HepG2 (cell line): ENCODE results near the gene MAPK13. TPM values are rescaled to one million over a fixed set of nuclear protein-coding genes. Genes with fewer than 3 reads are reported as not detected.
"Not testable (repeated sequence)": the region's sequence is repeated elsewhere in the genome, so short reads cannot be mapped to it uniquely, and the experiment has no call there.

Source experiments
- ATAC-seq: fragments of 200-7000 bp; cut with Tn5 transposase; 3 replicates; pipeline ENCODE4 v1.9.1; 2020; ENCODE audit warnings: mild to moderate bottlenecking, moderate library complexity
- BruUV-seq: library from RNA; stranded (reverse); fragments of 400-500 nt; replicated peaks from 2 replicates; lab custom pipeline; 2021; lab: Mats Ljungman, UMichigan
- CTCF ChIA-PET: fragments of 300-600 bp; formaldehyde crosslinking; extraction: SDS; loops from one replicate; lab custom pipeline; 2021; ENCODE audit warnings: low total read pairs, inconsistent platforms, low intra/inter-chr PET ratio; lab: Yijun Ruan, JAX
- POLR2A ChIA-PET: fragments of 350-600 bp; sonication (Branson Sonifier 250); formaldehyde crosslinking; loops from one replicate; lab custom pipeline; 2020; ENCODE audit warnings: antibody characterized with exemption, inconsistent platforms; lab: Yijun Ruan, JAX
- DNase-seq: peaks from one replicate; pipeline ENCODE4 v3.0.0-alpha.2; 2015; ENCODE audit warnings: low spot score
- FAIRE-seq: peaks from 3 replicates; lab custom pipeline; 2011; peaks lifted over from hg19 to GRCh38; lab: Jason Lieb, UNC
- H2AFZ ChIP-seq: one replicate; pipeline ENCODE4 v1.6.1; 2011; ENCODE audit warnings: low read length, inconsistent platforms
- H3K27ac ChIP-seq: fragments of 300-600 bp; 3 replicates; pipeline ENCODE4 v1.8.0; 2011; ENCODE audit warnings: mixed run types, mild to moderate bottlenecking, mixed read lengths, low read length, inconsistent platforms; ENCODE audit not compliant: insufficient read depth; ENCODE audit errors: extremely low read length
- H3K27me3 ChIP-seq, 2 experiments: fragments of 200-600 bp in 1 of 2; 2 replicates in 1 of 2; 3 replicates in 1 of 2; pipeline versions ENCODE4 v1.6.0 to v1.8.0; 2011; ENCODE audit warnings: low read length in 2 of 2, mild to moderate bottlenecking in 2 of 2, moderate library complexity in 2 of 2, inconsistent platforms in 1 of 2; ENCODE audit not compliant: insufficient read depth in 2 of 2, control insufficient read depth in 1 of 2
- H3K36me3 ChIP-seq, 2 experiments: fragments of 200-600 bp in 1 of 2; replicated peaks in 1 of 2; 2 replicates in 1 of 2; 3 replicates in 1 of 2; pipeline versions ENCODE4 v1.5.1 to v1.8.0; 2011; ENCODE audit warnings: low read length in 2 of 2, inconsistent platforms in 1 of 2; ENCODE audit not compliant: insufficient read depth in 2 of 2, control insufficient read depth in 1 of 2
- H3K4me1 ChIP-seq: 2 replicates; pipeline ENCODE4 v1.5.1; 2012; ENCODE audit warnings: low read length, inconsistent platforms; ENCODE audit not compliant: insufficient read depth
- H3K4me2 ChIP-seq: 2 replicates; pipeline ENCODE4 v1.6.0; 2011; ENCODE audit warnings: low read depth, low read length, inconsistent platforms
- H3K4me3 ChIP-seq, 3 experiments: fragments of 200-600 bp in 1 of 3; sonication (generic), shearing (Covaris generic) in 1 of 3; replicated peaks in 1 of 3; 2 replicates each; pipeline ENCODE4 v1.5.1; 2011 to 2016; ENCODE audit warnings: low read length in 3 of 3, inconsistent platforms in 2 of 3, low read depth in 2 of 3, mild to moderate bottlenecking in 2 of 3, control low read depth in 1 of 3, mixed read lengths in 1 of 3; ENCODE audit not compliant: insufficient read depth in 1 of 3
- H3K79me2 ChIP-seq: one replicate; pipeline ENCODE4 v1.6.1; 2011; ENCODE audit warnings: low read length, inconsistent platforms; ENCODE audit not compliant: insufficient read depth
- H3K9ac ChIP-seq: 2 replicates; pipeline ENCODE4 v1.6.0; 2011; ENCODE audit warnings: mild to moderate bottlenecking, low read depth, low read length, inconsistent platforms; ENCODE audit not compliant: insufficient read depth
- H3K9me3 ChIP-seq: 2 replicates; pipeline ENCODE4 v1.5.1; 2012; ENCODE audit warnings: mild to moderate bottlenecking, low read length
- H4K20me1 ChIP-seq: 2 replicates; pipeline ENCODE4 v1.6.0; 2011; ENCODE audit warnings: inconsistent platforms, mild to moderate bottlenecking, low read length, moderate library complexity; ENCODE audit not compliant: insufficient read depth
- FOSL2 ChIP-seq: sonication (generic); formaldehyde crosslinking; IDR thresholded peaks from 2 replicates; pipeline ENCODE4 v1.4.0; 2020; ENCODE audit warnings: missing genetic modification reagents
- HOMEZ ChIP-seq: IDR thresholded peaks from 2 replicates; pipeline ENCODE4 v1.6.1; 2016; ENCODE audit warnings: low read depth
- JDP2 ChIP-seq: sonication (generic); formaldehyde crosslinking; IDR thresholded peaks from 2 replicates; pipeline ENCODE4 v1.8.1; 2022; ENCODE audit warnings: missing genetic modification reagents, borderline replicate concordance
- LCORL ChIP-seq, 2 experiments: fragments of 450-650 bp in 1 of 2; sonication (generic) in 1 of 2; formaldehyde crosslinking in 1 of 2; IDR thresholded peaks; 2 replicates each; pipeline versions ENCODE4 v1.5.0 to v1.6.1; 2017 to 2020; ENCODE audit warnings: antibody characterized with exemption in 1 of 2, missing genetic modification reagents in 1 of 2
- RXRA ChIP-seq: sonication (generic); formaldehyde crosslinking; IDR thresholded peaks from 2 replicates; pipeline ENCODE4 v1.5.1; 2020; ENCODE audit warnings: missing genetic modification reagents
- WGBS: methylation state at CpG from one replicate; pipeline ENCODE4 v1.1.6; 2017; ENCODE audit warnings: low lambda C conversion rate; 5-methylcytosine and 5-hydroxymethylcytosine counted together
- in situ Hi-C: cut with HindIII; loops from 2 replicates; pipeline ENCODE4 v1.10.0; 2017; ENCODE audit warnings: low pct_unique_long_range_greater_than_20kb; ENCODE audit not compliant: extremely low pct_ligation_motif_present
- intact Hi-C: fragments of 100-400 bp; cut with micrococcal nuclease; formaldehyde crosslinking; loops from one replicate; pipeline ENCODE4 v1.10.0; 2022; ENCODE audit not compliant: unreplicated experiment
- polyA plus RNA-seq, 8 experiments: library from polyadenylated mRNA; depleted of rRNA in 3 of 8; stranded (reverse) in 7 of 8; unstranded in 1 of 8; fragments of >200 nt; fragmentation: Illumina TruSeq in 4 of 8; extraction: Trizol in 4 of 8; gene quantifications; 2 replicates each; pipeline versions ENCODE4 v1.2.1 to v1.2.3, GENCODE V29; 2011 to 2016; ENCODE audit warnings: low read depth in 4 of 8, missing spikeins in 1 of 8, mixed read lengths in 1 of 8; ENCODE audit not compliant: insufficient read depth in 1 of 8
- total RNA-seq, 5 experiments: library from RNA; depleted of rRNA; stranded (reverse); fragments of >200 nt; fragmentation: Illumina TruSeq; extraction: Trizol; gene quantifications; 2 replicates each; pipeline ENCODE4 v1.2.3, GENCODE V29; 2016; ENCODE audit warnings: low read depth in 1 of 5

MAPK13 gene
- total and polyA plus RNA-seq, 2 of the 13 experiments (the other 11 are each of a cell fraction or from before 2014, with no cell fraction given), result 12.7 to 43.4 TPM

GRCh38 chr6:36083446-36083845 is 46.9 kb upstream of the MAPK13 start:
- H3K4me3 ChIP-seq, result no peak overlapping the region
- FAIRE-seq, result no peak
- TF ChIP-seq JDP2 (CRISPR knock-in tag), result no peak
- peak; percentile 18; the same call in 1 of the 2 replicates for TF ChIP-seq RXRA (CRISPR knock-in tag)
- TF ChIP-seq, all 625 proteins: peak for 1
- peak; percentile 46 for ATAC-seq
- Histone ChIP-seq H3K36me3 (peaks cover 20 to 62% of the 10 kb centered on the region in 2 experiments), H3K4me2 (no peak overlapping the region), H3K27ac (no peak overlapping the region), H3K9me3 (no peaks in the 10 kb centered on the region), H3K27me3 (no peaks in the 10 kb centered on the region), H2AFZ (no peak overlapping the region), H3K79me2 (no peaks in the 10 kb centered on the region), H3K4me1 (no peaks in the 10 kb centered on the region), H3K9ac (no peak overlapping the region), H4K20me1 (no peaks in the 10 kb centered on the region)
- ChIA-PET POLR2A (no interaction called here), CTCF (no interaction called here)
- no TSS peak for BruUV-seq
- intact Hi-C loops, result no loop called here
- no peak for DNase-seq
- in situ Hi-C loops, result no loop called here
- WGBS, result 95% methylated on average over 3 of the region's 3 CpGs

DNA sequence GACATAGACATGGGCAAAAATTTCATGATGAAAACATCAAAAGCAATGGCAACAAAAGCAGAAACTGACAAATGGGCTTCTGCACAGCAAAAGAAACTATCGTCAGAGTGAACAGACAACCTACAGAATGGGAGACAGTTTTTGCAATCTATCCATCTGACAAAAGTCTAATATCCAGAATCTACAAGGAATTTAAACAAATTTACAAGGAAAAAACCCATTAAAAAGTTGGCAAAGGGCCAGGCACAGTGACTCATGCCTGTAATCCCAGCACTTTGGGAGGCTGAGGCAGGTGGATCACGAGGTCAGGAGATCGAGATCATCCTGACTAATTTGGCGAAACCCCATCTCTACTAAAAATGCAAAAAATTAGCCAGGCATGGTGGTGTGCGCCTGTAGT is 42.1 kb upstream of the MAPK13 start:
- H3K9ac ChIP-seq; H3K9me3 ChIP-seq; H3K4me1 ChIP-seq; H4K20me1 ChIP-seq; H3K4me3 ChIP-seq; H3K27ac ChIP-seq; H2AFZ ChIP-seq; H3K27me3 ChIP-seq; BruUV-seq; DNase-seq; in situ Hi-C loops; H3K79me2 ChIP-seq; FAIRE-seq; ATAC-seq; POLR2A ChIA-PET; CTCF ChIA-PET; intact Hi-C loops; H3K4me2 ChIP-seq; TF ChIP-seq LCORL (CRISPR knock-in tag; IDR thresholded peaks at IDR 0.05): not testable (repeated sequence)
- 96% methylated on average over 5 of the region's 5 CpGs for WGBS
- H3K36me3 ChIP-seq, result peaks cover 16 to 29% of the 10 kb centered on the region in 2 experiments
- TF ChIP-seq FOSL2, result peak; percentile 47; the same call in 1 of the 2 replicates
- TF ChIP-seq LCORL (IDR thresholded peaks at IDR 0.05), result peak; percentile 87
- TF ChIP-seq HOMEZ (CRISPR knock-in tag), result 0 out of 2 replicates have a peak, but pooled peaks have one; percentile 32
